Spinal cord (tissue), 4 donors: ENCODE measurements around the gene MPG. TPM values are rescaled to one million over a fixed set of nuclear protein-coding genes. Genes with fewer than 3 reads are reported as not detected.

Source experiments
- polyA plus RNA-seq, 2 donors: library from polyadenylated mRNA; unstranded; fragments of 120-200 nt; gene quantifications; one replicate each; pipeline ENCODE4 v1.2.1, GENCODE V29; 2013; ENCODE audit not compliant: insufficient read length in 2 of 2
- small RNA-seq: library from RNA; depleted of rRNA; stranded (forward); fragments of <200 nt; gene quantifications from one replicate; pipeline ENCODE3, GENCODE V24; 2014; ENCODE audit warnings: low replicate concordance
- total RNA-seq, 2 donors: library from RNA; depleted of rRNA in 1 of 2; stranded (reverse); fragments of 120-200 nt in 1 of 2; fragments of >200 nt in 1 of 2; gene quantifications; one replicate each; pipeline versions ENCODE4 v1.2.3 to v1.2.4, GENCODE V29; 2013 to 2014

The MPG gene
- total and polyA plus RNA-seq, 4 donors: 43.8 to 54.2 (median 46.4) TPM

Small RNA genes lying within 50 kb of the gene (small RNA-seq; reads per million reads assigned to genes)
- not detected for gene Z69720.2

Other genes starting within 250 kb of the MPG start
- gene POLR3K, start 24.6 kb upstream of the MPG start, total RNA-seq: 1 to 10 TPM; 4.6 to 5.1 TPM
- 10 to 100 TPM; 16.9 to 18.8 TPM for gene POLR3K, start 24.6 kb upstream of the MPG start, polyA plus RNA-seq
- gene SNRNP25, start 24.4 kb upstream of the MPG start, total RNA-seq: 10 to 100 TPM; 37.2 to 50.3 TPM
- gene SNRNP25, start 24.4 kb upstream of the MPG start, polyA plus RNA-seq: 100 to 1,000 TPM; 114 to 122 TPM
- gene RHBDF1, start 5.6 kb upstream of the MPG start, total RNA-seq: 10 to 100 TPM; 19.0 to 31.1 TPM
- 10 to 100 TPM; 34.4 to 52.7 TPM for gene RHBDF1, start 5.6 kb upstream of the MPG start, polyA plus RNA-seq
- 10 to 100 TPM; 12.3 to 16.2 TPM for gene NPRL3, start 60.4 kb downstream of the MPG start, total RNA-seq
- gene NPRL3, start 60.4 kb downstream of the MPG start, polyA plus RNA-seq: 10 to 100 TPM; 58.7 to 60.1 TPM
- 1 to 10 TPM; 1.4 to 5.0 TPM for gene HBZ, start 74.4 kb downstream of the MPG start, total RNA-seq
- 1 to 10 TPM; 1.1 to 3.3 TPM for gene HBZ, start 74.4 kb downstream of the MPG start, polyA plus RNA-seq
- gene HBM, start 87.8 kb downstream of the MPG start, total RNA-seq: 10 to 100 TPM; 33.7 to 56.1 TPM
- gene HBM, start 87.8 kb downstream of the MPG start, polyA plus RNA-seq: 1 to 10 TPM; 5.4 to 5.5 TPM
- gene HBA2, start 94.7 kb downstream of the MPG start, total RNA-seq: 1,000 to 10,000 TPM; 1,427 to 3,649 TPM
- 1,000 to 10,000 TPM; 1,794 to 1,875 TPM for gene HBA2, start 94.7 kb downstream of the MPG start, polyA plus RNA-seq
- gene HBA1, start 98.5 kb downstream of the MPG start, total RNA-seq: 1,000 to 10,000 TPM in 1 of 2 donors, 100 to 1,000 TPM in 1; 718 to 1,778 TPM
- gene HBA1, start 98.5 kb downstream of the MPG start, polyA plus RNA-seq: 1,000 to 10,000 TPM; 1,046 to 1,075 TPM
- 1 to 10 TPM; 6.4 to 6.6 TPM for gene HBQ1, start 102.2 kb downstream of the MPG start, total RNA-seq
- gene HBQ1, start 102.2 kb downstream of the MPG start, polyA plus RNA-seq: 10 to 100 TPM; 10.4 to 11.6 TPM
- 100 to 1,000 TPM in 1 of 2 donors, 10 to 100 TPM in 1; 63.4 to 117 TPM for gene LUC7L, start 151.2 kb downstream of the MPG start, total RNA-seq
- 100 to 1,000 TPM; 158 to 199 TPM for gene LUC7L, start 151.2 kb downstream of the MPG start, polyA plus RNA-seq
- 10 to 100 TPM; 34.8 to 55.8 TPM for gene FAM234A, start 156.6 kb downstream of the MPG start, total RNA-seq
- gene FAM234A, start 156.6 kb downstream of the MPG start, polyA plus RNA-seq: 10 to 100 TPM; 60.6 to 66.3 TPM
- 10 to 100 TPM in 1 of 2 donors, 1 to 10 TPM in 1; 7.9 to 13.0 TPM for gene RGS11, start 197.7 kb downstream of the MPG start, total RNA-seq
- 10 to 100 TPM; 29.5 to 47.5 TPM for gene RGS11, start 197.7 kb downstream of the MPG start, polyA plus RNA-seq
- gene ARHGDIG, start 202.4 kb downstream of the MPG start, total RNA-seq: 10 to 100 TPM; 24.9 to 50.4 TPM
- 100 to 1,000 TPM; 106 to 120 TPM for gene ARHGDIG, start 202.4 kb downstream of the MPG start, polyA plus RNA-seq
- gene PDIA2, start 204.9 kb downstream of the MPG start, total RNA-seq: 10 to 100 TPM in 1 of 2 donors, 1 to 10 TPM in 1; 8.0 to 10.5 TPM
- gene PDIA2, start 204.9 kb downstream of the MPG start, polyA plus RNA-seq: 10 to 100 TPM; 37.1 to 38.4 TPM